GM12878 (cell line): Measurements from ENCODE around the gene LIG1. TPM values are rescaled to one million over a fixed set of nuclear protein-coding genes. Genes with fewer than 3 reads are reported as not detected.

Experiments
- ASH2L ChIP-seq: fragments of 300-600, 200-600 bp; sonication (generic); IDR thresholded peaks from 2 replicates; pipeline ENCODE4 v1.6.1; 2017; ENCODE audit warnings: low read depth, mild to moderate bottlenecking, borderline replicate concordance
- EGR1 ChIP-seq, 2 experiments: IDR thresholded peaks; 1 replicate in 1 of 2; 2 replicates in 1 of 2; pipeline ENCODE4 v1.6.1; 2011 to 2012; ENCODE audit warnings: low read depth in 2 of 2, low read length in 2 of 2, borderline replicate concordance in 1 of 2, mild to moderate bottlenecking in 1 of 2, moderate library complexity in 1 of 2
- ETV6 ChIP-seq, 2 experiments: fragments of 450-650 bp in 1 of 2; IDR thresholded peaks in 1 of 2; conservative IDR thresholded peaks in 1 of 2; 2 replicates each; pipeline ENCODE4 v1.6.1; 2014; ENCODE audit warnings: antibody characterized with exemption in 1 of 2, borderline replicate concordance in 1 of 2, low read depth in 1 of 2, mild to moderate bottlenecking in 1 of 2, moderate library complexity in 1 of 2
- GATAD2B ChIP-seq: fragments of 450-650 bp; conservative IDR thresholded peaks from 2 replicates; pipeline ENCODE4 v1.6.1; 2017; ENCODE audit warnings: low read depth, mild to moderate bottlenecking, moderate library complexity
- JUNB ChIP-seq: IDR thresholded peaks from 2 replicates; pipeline ENCODE4 v1.6.1; 2016; ENCODE audit warnings: antibody characterized with exemption, mild to moderate bottlenecking
- MYC ChIP-seq: IDR thresholded peaks from 2 replicates; pipeline ENCODE4 v1.6.1; 2011; ENCODE audit warnings: mild to moderate bottlenecking, low read length, moderate library complexity, inconsistent platforms; ENCODE audit not compliant: insufficient read depth, insufficient replicate concordance, insufficient read length, severe bottlenecking
- NFYA ChIP-seq: IDR thresholded peaks from 2 replicates; pipeline ENCODE4 v1.6.1; 2011; ENCODE audit warnings: low read depth, mild to moderate bottlenecking, low read length, improper control_type of control experiment, borderline replicate concordance
- NFYB ChIP-seq: IDR thresholded peaks from 2 replicates; pipeline ENCODE4 v1.6.1; 2011; ENCODE audit warnings: low read depth, mild to moderate bottlenecking, low read length, improper control_type of control experiment, moderate library complexity; ENCODE audit not compliant: insufficient read depth
- NR2C2 ChIP-seq: IDR thresholded peaks from 2 replicates; pipeline ENCODE4 v1.6.1; 2011; ENCODE audit warnings: borderline replicate concordance, low read depth; ENCODE audit not compliant: control insufficient read depth, insufficient read length
- RELB ChIP-seq: fragments of 450-650 bp; IDR thresholded peaks from 2 replicates; pipeline ENCODE4 v1.6.1; 2017; ENCODE audit warnings: low read depth, mild to moderate bottlenecking, moderate library complexity
- RUNX3 ChIP-seq: IDR thresholded peaks from 2 replicates; pipeline ENCODE4 v1.6.1; 2012; ENCODE audit warnings: low read length, inconsistent platforms
- SIN3A ChIP-seq: IDR thresholded peaks from 2 replicates; pipeline ENCODE4 v1.6.1; 2012; ENCODE audit warnings: low read depth, low read length, improper control_type of control experiment
- SIX5 ChIP-seq: IDR thresholded peaks from 2 replicates; pipeline ENCODE4 v1.6.1; 2011; ENCODE audit warnings: mild to moderate bottlenecking, low read depth, low read length, moderate library complexity; ENCODE audit not compliant: severe bottlenecking
- SPI1 ChIP-seq: IDR thresholded peaks from 2 replicates; pipeline ENCODE4 v1.6.1; 2011; ENCODE audit warnings: low read depth, mild to moderate bottlenecking, low read length, moderate library complexity, borderline replicate concordance; ENCODE audit not compliant: insufficient read depth
- TBL1XR1 ChIP-seq: IDR thresholded peaks from 2 replicates; pipeline ENCODE4 v1.6.1; 2012; ENCODE audit warnings: low read depth, low read length, improper control_type of control experiment
- TCF12 ChIP-seq: IDR thresholded peaks from 2 replicates; pipeline ENCODE4 v1.6.1; 2011; ENCODE audit warnings: low read depth, mild to moderate bottlenecking, low read length
- USF1 ChIP-seq: IDR thresholded peaks from 2 replicates; pipeline ENCODE4 v1.6.1; 2011; ENCODE audit warnings: borderline replicate concordance, low read depth, mild to moderate bottlenecking, moderate library complexity, mixed read lengths, low read length; ENCODE audit not compliant: insufficient read depth; ENCODE audit errors: extremely low read length
- ZNF217 ChIP-seq: fragments of 450-650 bp; IDR thresholded peaks from 2 replicates; pipeline ENCODE4 v1.6.1; 2017; ENCODE audit warnings: antibody characterized with exemption, mild to moderate bottlenecking
- polyA plus RNA-seq, 11 experiments: library from polyadenylated mRNA; depleted of rRNA in 4 of 11; unstranded in 6 of 11; stranded (reverse) in 5 of 11; fragments of >200 nt; fragmentation: Nextera tagmentation in 4 of 11; fragmentation: Illumina TruSeq in 1 of 11; extraction: Ambion mirVana in 4 of 11; extraction: Trizol in 1 of 11; gene quantifications; 1 replicate in 1 of 11; 2 replicates in 10 of 11; pipeline versions ENCODE4 v1.2.1 to v1.2.3, GENCODE V29; 2011 to 2016; ENCODE audit warnings: inconsistent platforms in 2 of 11, missing spikeins in 2 of 11, low read depth in 1 of 11
- total RNA-seq, 4 experiments: library from RNA; depleted of rRNA in 3 of 4; stranded (reverse); fragments of >200 nt in 3 of 4; fragmentation: Illumina TruSeq in 1 of 4; extraction: Trizol in 1 of 4; gene quantifications; 2 replicates each; pipeline versions ENCODE4 v1.2.1 to v1.2.3, GENCODE V29; 2013 to 2021
- TF ChIP-seq, protein P1 (sequence below): IDR thresholded peaks from 2 replicates; pipeline ENCODE4 v1.6.1; 2012; ENCODE audit warnings: mild to moderate bottlenecking, low read depth, low read length
- TF ChIP-seq, protein P2 (sequence below): fragments of 450-650 bp; IDR thresholded peaks from 2 replicates; pipeline ENCODE4 v1.6.1; 2016; ENCODE audit warnings: mild to moderate bottlenecking
- TF ChIP-seq, protein P3 (sequence below): fragments of 150-350 bp; IDR thresholded peaks from 2 replicates; pipeline ENCODE4 v1.6.1; 2014; ENCODE audit warnings: mild to moderate bottlenecking, low read depth, low read length

Gene LIG1
- total and polyA plus RNA-seq, 10 of the 15 experiments (the other 5 are each of a cell fraction or from before 2014, with no cell fraction given): 7.8 to 117 (median 73.7) TPM

DNA sequence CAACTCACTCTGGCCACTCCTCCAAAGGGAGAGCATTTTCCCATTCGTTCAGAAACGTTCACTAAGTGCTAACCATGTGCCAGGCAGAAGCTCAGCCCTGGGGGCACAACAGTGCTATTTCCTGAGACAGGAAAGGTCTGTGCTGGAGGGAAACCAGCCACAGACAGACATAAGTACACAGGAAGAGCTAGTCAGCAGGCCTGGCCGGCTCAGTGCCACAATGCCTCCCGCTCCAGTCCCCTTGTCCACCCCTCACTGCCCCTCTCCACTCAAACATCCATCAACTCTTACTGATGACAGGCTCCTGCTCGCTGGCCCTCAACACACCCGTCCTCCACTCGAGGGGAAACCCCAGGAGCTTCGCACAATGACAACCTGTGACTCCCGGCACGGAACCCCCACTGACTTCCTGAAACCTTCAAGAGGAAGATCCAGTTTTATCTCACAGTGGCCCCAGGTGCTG is 48.2 kb downstream of the LIG1 start (continued):
- TF ChIP-seq, protein P1, sequence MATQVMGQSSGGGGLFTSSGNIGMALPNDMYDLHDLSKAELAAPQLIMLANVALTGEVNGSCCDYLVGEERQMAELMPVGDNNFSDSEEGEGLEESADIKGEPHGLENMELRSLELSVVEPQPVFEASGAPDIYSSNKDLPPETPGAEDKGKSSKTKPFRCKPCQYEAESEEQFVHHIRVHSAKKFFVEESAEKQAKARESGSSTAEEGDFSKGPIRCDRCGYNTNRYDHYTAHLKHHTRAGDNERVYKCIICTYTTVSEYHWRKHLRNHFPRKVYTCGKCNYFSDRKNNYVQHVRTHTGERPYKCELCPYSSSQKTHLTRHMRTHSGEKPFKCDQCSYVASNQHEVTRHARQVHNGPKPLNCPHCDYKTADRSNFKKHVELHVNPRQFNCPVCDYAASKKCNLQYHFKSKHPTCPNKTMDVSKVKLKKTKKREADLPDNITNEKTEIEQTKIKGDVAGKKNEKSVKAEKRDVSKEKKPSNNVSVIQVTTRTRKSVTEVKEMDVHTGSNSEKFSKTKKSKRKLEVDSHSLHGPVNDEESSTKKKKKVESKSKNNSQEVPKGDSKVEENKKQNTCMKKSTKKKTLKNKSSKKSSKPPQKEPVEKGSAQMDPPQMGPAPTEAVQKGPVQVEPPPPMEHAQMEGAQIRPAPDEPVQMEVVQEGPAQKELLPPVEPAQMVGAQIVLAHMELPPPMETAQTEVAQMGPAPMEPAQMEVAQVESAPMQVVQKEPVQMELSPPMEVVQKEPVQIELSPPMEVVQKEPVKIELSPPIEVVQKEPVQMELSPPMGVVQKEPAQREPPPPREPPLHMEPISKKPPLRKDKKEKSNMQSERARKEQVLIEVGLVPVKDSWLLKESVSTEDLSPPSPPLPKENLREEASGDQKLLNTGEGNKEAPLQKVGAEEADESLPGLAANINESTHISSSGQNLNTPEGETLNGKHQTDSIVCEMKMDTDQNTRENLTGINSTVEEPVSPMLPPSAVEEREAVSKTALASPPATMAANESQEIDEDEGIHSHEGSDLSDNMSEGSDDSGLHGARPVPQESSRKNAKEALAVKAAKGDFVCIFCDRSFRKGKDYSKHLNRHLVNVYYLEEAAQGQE: no peak
- no peak for TF ChIP-seq USF1
- TF ChIP-seq, protein P2, sequence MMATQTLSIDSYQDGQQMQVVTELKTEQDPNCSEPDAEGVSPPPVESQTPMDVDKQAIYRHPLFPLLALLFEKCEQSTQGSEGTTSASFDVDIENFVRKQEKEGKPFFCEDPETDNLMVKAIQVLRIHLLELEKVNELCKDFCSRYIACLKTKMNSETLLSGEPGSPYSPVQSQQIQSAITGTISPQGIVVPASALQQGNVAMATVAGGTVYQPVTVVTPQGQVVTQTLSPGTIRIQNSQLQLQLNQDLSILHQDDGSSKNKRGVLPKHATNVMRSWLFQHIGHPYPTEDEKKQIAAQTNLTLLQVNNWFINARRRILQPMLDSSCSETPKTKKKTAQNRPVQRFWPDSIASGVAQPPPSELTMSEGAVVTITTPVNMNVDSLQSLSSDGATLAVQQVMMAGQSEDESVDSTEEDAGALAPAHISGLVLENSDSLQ: peak; percentile 69
- no peak for TF ChIP-seq SIX5
- TF ChIP-seq RUNX3: no peak
- no peak for TF ChIP-seq NFYA
- TF ChIP-seq JUNB: no peak
- no peak for TF ChIP-seq SPI1
- TF ChIP-seq GATAD2B: no peak
- no peak for TF ChIP-seq TCF12
- no peak for TF ChIP-seq MYC
- TF ChIP-seq RELB: peak; percentile 55; the same call in 1 of the 2 replicates
- no peak for TF ChIP-seq ASH2L
- TF ChIP-seq EGR1 (IDR thresholded peaks at IDR 0.05; ENCODE audit: borderline replicate concordance in 1 of 2, low read depth in 2 of 2, low read length in 2 of 2): no peak
- TF ChIP-seq TBL1XR1: 0 out of 2 replicates have a peak, but pooled peaks have one; percentile 22
- TF ChIP-seq ZNF217: no peak
- TF ChIP-seq NR2C2: no peak
- TF ChIP-seq ETV6 (conservative IDR thresholded peaks at IDR 0.05 in 1 of 2, IDR thresholded peaks at IDR 0.05 in 1 of 2; ENCODE audit: borderline replicate concordance in 1 of 2, low read depth in 1 of 2): no peak
- TF ChIP-seq, protein P3, sequence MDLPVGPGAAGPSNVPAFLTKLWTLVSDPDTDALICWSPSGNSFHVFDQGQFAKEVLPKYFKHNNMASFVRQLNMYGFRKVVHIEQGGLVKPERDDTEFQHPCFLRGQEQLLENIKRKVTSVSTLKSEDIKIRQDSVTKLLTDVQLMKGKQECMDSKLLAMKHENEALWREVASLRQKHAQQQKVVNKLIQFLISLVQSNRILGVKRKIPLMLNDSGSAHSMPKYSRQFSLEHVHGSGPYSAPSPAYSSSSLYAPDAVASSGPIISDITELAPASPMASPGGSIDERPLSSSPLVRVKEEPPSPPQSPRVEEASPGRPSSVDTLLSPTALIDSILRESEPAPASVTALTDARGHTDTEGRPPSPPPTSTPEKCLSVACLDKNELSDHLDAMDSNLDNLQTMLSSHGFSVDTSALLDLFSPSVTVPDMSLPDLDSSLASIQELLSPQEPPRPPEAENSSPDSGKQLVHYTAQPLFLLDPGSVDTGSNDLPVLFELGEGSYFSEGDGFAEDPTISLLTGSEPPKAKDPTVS: no peak
- no peak for TF ChIP-seq SIN3A
- TF ChIP-seq NFYB: no peak
